GM12872 (cell line): ENCODE data around the gene NTN5.

ENCODE experiments used
- CTCF ChIP-seq: IDR thresholded peaks from 3 replicates; pipeline ENCODE4 v1.5.1; 2011; ENCODE audit warnings: low read depth, mild to moderate bottlenecking, low read length, moderate library complexity; ENCODE audit not compliant: insufficient read depth

Gene NTN5

GRCh38 chr19:48627201-48627864 lies 45.5 kb downstream of the NTN5 start:
- no peak for TF ChIP-seq CTCF

GRCh38 chr19:48625891-48626327 lies 46.9 kb downstream of the NTN5 start:
- no peak for TF ChIP-seq CTCF

- TF ChIP-seq CTCF, result no peak
Observed at GRCh38 chr19:48624791-48625723, 47.8 kb downstream of the NTN5 start.

GRCh38 chr19:48624067-48624594 lies 48.7 kb downstream of the NTN5 start:
- TF ChIP-seq CTCF, result no peak

- no peak for TF ChIP-seq CTCF
Observed at GRCh38 chr19:48623556-48624066, 49.2 kb downstream of the NTN5 start.

GRCh38 chr19:48619692-48620585 lies 52.9 kb downstream of the NTN5 start:
- no peak for TF ChIP-seq CTCF
